Lung (tissue), 12 donors: Measurements from ENCODE around the gene ADGRA1. TPM values are rescaled to one million over a fixed set of nuclear protein-coding genes. Genes with fewer than 3 reads are reported as not detected.

ENCODE experiments used
- ATAC-seq: fragments of 200-7000 bp; cut with Tn5 transposase; one replicate; pipeline ENCODE4 v1.9.1; 2020; ENCODE audit warnings: moderate number of reproducible peaks; ENCODE audit not compliant: insufficient read depth, low FRiP score
- DNase-seq, 3 donors: peaks; one replicate each; pipeline ENCODE4 v3.0.0-alpha.2; 2013 to 2017
- H3K27ac ChIP-seq, 2 donors: one replicate each; pipeline ENCODE4 v1.5.1; 2013; ENCODE audit warnings: mild to moderate bottlenecking in 2 of 2, moderate library complexity in 2 of 2, control low read depth in 1 of 2, inconsistent platforms in 1 of 2, low read depth in 1 of 2, low read length in 1 of 2
- H3K27me3 ChIP-seq, 3 donors: one replicate each; pipeline ENCODE4 v1.5.1; 2013; ENCODE audit warnings: low read length in 2 of 3; ENCODE audit not compliant: control insufficient read depth in 3 of 3, insufficient read depth in 3 of 3
- H3K36me3 ChIP-seq, 4 donors: one replicate each; pipeline ENCODE4 v1.5.1; 2013; ENCODE audit warnings: low read length in 4 of 4, mild to moderate bottlenecking in 1 of 4, moderate library complexity in 1 of 4; ENCODE audit not compliant: control insufficient read depth in 4 of 4, insufficient read depth in 4 of 4
- H3K4me1 ChIP-seq, 5 donors: one replicate each; pipeline ENCODE4 v1.5.1; 2013; ENCODE audit warnings: low read length in 5 of 5, mild to moderate bottlenecking in 2 of 5, moderate library complexity in 1 of 5; ENCODE audit not compliant: control insufficient read depth in 5 of 5, insufficient read depth in 5 of 5
- H3K4me3 ChIP-seq: one replicate; pipeline ENCODE4 v1.5.1; 2013; ENCODE audit warnings: mild to moderate bottlenecking, control low read depth, moderate library complexity
- H3K9ac ChIP-seq, 2 donors: one replicate each; pipeline ENCODE4 v1.5.1; 2013; ENCODE audit warnings: low read length in 2 of 2, control low read depth in 1 of 2; ENCODE audit not compliant: insufficient read depth in 1 of 2
- H3K9me3 ChIP-seq, 4 donors: one replicate each; pipeline ENCODE4 v1.5.1; 2013; ENCODE audit warnings: low read length in 3 of 4, mild to moderate bottlenecking in 1 of 4, moderate library complexity in 1 of 4; ENCODE audit not compliant: control insufficient read depth in 4 of 4, insufficient read depth in 3 of 4
- WGBS, 2 donors: extraction: QIAGEN DNeasy Blood & Tissue Kit; methylation state at CpG; one replicate each; pipeline ENCODE4 v1.1.7; 2013; 5-methylcytosine and 5-hydroxymethylcytosine counted together
- polyA plus RNA-seq, 2 donors: library from polyadenylated mRNA; stranded (reverse); fragments of 200-250 nt; gene quantifications; one replicate each; pipeline ENCODE4 v1.2.1, GENCODE V29; 2013
- total RNA-seq, 2 donors: library from RNA; depleted of rRNA in 1 of 2; stranded (reverse); fragments of >200 nt in 1 of 2; gene quantifications; one replicate each; pipeline ENCODE4 v1.2.1, GENCODE V29; 2014 to 2021
- TF ChIP-seq, protein P1 (sequence below): IDR thresholded peaks from 2 replicates; pipeline ENCODE4 v1.5.1; 2012; ENCODE audit warnings: mild to moderate bottlenecking; ENCODE audit errors: control extremely low read depth, extremely low read depth
- donor health status: control.
- donor health status: control.
- donor health status: Bipolar disorder and iron deficiency.
- donor health status: healthy.
- donor health status: DM: yes; HTN: yes; CAD: no.

ADGRA1 gene
- total and polyA plus RNA-seq, 4 donors, result 0.05 to 1.3 (median 0.20) TPM

GRCh38 chr10:133042816-133043215 is 44.9 kb upstream of the ADGRA1 start:
- TF ChIP-seq, protein P1, sequence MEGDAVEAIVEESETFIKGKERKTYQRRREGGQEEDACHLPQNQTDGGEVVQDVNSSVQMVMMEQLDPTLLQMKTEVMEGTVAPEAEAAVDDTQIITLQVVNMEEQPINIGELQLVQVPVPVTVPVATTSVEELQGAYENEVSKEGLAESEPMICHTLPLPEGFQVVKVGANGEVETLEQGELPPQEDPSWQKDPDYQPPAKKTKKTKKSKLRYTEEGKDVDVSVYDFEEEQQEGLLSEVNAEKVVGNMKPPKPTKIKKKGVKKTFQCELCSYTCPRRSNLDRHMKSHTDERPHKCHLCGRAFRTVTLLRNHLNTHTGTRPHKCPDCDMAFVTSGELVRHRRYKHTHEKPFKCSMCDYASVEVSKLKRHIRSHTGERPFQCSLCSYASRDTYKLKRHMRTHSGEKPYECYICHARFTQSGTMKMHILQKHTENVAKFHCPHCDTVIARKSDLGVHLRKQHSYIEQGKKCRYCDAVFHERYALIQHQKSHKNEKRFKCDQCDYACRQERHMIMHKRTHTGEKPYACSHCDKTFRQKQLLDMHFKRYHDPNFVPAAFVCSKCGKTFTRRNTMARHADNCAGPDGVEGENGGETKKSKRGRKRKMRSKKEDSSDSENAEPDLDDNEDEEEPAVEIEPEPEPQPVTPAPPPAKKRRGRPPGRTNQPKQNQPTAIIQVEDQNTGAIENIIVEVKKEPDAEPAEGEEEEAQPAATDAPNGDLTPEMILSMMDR, result no peak
- Histone ChIP-seq H3K36me3 (no peaks in the 10 kb centered on the region), H3K27me3 (peaks cover 6 to 43% (median 8%) of the 10 kb centered on the region in 3 donors), H3K4me3 (no peak overlapping the region), H3K9ac (no peak overlapping the region), H3K4me1 (no peaks in the 10 kb centered on the region), H3K27ac (no peak overlapping the region), H3K9me3 (peaks cover 0 to 6% (median 0%) of the 10 kb centered on the region in 4 donors)
- DNase-seq (no peak), ATAC-seq (no peak)
- whole genome bisulfite sequencing, 2 donors, result 76 to 85% methylated on average over 18 of the region's 18 CpGs

DNA sequence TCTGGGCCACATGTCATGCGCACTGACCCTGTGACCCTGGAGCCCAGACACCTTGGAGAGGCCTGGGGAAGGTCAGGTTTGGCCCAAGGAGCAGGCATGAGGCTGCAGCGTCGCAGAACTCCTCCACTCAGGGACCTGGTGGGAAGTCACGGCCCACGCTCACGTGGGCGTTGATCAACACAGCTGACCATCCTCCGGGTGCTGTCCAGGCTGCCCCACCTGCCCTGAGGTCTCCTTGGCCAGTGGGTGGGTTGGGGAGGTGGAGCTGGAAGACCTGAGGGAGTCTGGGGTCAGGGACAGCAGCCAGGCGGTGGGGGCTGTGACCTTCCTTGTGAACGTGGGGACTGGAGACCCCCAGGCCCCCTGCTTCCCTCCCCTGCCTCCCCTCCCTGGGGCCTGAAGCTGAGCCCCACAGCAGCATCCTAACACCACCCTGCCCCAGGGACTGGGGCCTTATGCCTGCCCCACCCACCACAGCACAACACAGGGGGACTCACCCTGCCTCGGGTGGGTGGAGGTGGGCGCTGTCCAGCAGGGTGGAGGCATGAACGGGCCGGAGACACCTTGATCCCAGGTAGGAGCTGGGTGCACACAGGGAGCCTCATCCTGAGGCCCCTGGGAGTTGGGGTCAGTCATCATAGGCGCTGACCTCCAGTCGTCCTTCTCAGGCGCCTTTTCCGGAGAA is 44.0 kb upstream of the ADGRA1 start:
- no peaks in the 10 kb centered on the region for H3K36me3 ChIP-seq
- no peak for DNase-seq
- peaks cover 0 to 6% (median 0%) of the 10 kb centered on the region in 4 donors for H3K9me3 ChIP-seq
- H3K4me1 ChIP-seq, result no peaks in the 10 kb centered on the region
- ATAC-seq, result no peak
- TF ChIP-seq, protein P1, result no peak
- WGBS, 2 donors, result 80 to 86% methylated on average over 18 of the region's 18 CpGs
- H3K27me3 ChIP-seq, result peaks cover 6 to 40% (median 12%) of the 10 kb centered on the region in 3 donors
- H3K27ac ChIP-seq, result no peak overlapping the region
- no peak overlapping the region for H3K9ac ChIP-seq
- H3K4me3 ChIP-seq, result no peak overlapping the region

DNA sequence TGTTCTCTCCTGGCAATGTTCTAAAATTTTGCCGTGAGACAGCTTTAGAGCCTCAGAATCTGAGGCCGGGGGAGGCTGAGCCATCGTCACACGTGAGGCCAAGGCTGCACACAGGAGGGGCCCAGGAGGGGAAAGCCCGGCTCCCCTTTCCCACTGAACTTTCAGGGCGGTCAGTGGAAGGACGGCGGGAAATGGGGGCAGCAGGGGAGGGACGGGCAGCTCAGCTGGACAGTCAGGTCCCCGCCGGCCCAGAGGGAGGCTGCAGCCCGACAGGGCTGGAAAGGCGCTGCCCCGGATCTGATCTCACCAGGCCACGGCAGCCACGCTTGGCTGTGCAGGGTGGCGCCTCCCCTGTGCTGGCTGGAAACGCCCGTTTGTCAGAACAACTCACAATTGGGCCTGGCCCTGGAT is 43.3 kb upstream of the ADGRA1 start:
- TF ChIP-seq, protein P1, result no peak
- H3K9ac ChIP-seq, result no peak overlapping the region
- peaks cover 0 to 6% (median 0%) of the 10 kb centered on the region in 4 donors for H3K9me3 ChIP-seq
- 69 to 89% methylated on average over 19 of the region's 19 CpGs for WGBS, 2 donors
- H3K4me3 ChIP-seq, result no peak overlapping the region
- H3K36me3 ChIP-seq, result no peaks in the 10 kb centered on the region
- H3K27ac ChIP-seq, result no peak overlapping the region
- DNase-seq (no peak), ATAC-seq (no peak)
- no peaks in the 10 kb centered on the region for H3K4me1 ChIP-seq
- peaks cover 6 to 37% (median 12%) of the 10 kb centered on the region in 3 donors for H3K27me3 ChIP-seq
